ENCODE results near the gene PAK4.

PAK4 gene

DNA sequence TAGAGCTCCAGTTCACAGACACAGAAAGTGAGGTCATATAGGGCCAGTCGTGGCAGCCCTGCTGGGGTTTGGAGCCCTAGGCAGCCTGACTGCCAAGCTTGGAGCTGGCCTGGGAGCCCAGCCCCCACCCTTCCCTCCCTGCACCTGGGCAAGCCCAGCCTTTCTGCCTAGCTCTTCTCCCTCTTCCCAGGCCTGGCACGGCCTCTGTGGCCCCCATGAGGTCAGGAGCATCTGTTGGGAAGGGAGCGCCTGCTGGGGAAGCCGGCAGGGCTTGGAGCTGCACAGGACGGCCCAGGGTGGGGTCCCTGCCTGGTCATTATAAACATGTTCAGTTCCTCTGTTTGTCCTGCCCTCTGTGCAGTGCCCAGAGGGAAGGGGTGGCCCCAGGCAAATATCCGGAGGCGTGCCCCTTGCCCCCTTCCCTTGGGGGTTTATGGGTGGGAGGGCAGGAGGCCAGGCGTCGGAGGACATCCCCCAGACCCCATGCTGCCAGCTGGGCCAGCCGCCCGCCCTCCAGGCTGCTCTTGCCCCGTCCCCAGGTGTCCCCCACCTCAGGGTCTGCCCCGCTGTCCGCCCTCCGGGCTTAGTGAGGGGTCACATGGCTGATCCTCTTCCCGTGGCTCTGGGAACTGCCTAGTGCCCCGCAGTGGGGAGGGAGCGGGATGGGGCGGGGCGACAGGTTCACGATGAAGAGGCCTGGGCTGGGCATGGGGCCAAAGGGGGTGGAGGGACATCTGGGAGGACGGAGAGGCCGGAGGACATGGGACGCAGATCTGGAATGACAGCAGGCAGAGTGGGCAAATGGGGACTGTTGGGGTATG, 41.2 kb downstream of the PAK4 start:
- DNase-seq: no peak

DNA sequence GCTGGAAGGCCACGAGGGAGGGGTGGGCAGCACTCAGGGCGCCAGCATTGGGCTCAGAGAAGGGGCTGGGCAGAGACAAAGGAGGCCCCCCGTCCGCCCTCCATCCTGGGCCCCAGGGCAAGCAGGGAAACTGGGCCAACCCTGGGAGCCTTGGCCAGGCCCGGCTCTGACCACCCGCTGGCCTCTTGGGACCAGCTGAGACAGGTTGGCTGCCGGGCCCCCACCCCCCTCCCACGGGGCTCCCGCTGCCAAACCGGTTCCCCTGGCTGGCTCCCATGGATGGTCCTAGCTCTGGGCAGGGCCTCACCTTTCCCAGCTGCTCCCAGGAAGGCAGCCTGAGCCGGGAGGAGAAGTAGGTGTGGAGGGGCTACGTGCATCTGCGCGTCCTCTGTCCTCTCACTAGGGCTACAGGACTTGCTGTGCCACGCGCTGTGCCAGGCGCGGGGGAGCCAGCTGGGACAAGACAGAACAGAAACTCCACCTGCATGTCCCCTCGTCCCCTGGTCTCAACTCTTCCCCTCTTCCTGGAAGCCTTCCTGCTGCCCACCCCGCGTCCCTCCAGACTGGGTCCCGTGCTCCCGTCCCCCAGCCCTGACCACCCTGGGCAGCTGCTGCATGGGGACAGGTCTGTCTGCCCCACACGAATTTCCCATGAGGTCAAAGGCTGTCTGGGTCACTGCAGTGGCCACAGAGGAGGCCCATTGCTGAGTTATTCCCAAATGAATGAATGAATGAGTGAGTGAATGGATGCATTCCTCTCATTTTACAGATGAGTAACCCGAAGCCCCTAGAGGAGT, 42.1 kb downstream of the PAK4 start:
- DNase-seq: no peak

DNA sequence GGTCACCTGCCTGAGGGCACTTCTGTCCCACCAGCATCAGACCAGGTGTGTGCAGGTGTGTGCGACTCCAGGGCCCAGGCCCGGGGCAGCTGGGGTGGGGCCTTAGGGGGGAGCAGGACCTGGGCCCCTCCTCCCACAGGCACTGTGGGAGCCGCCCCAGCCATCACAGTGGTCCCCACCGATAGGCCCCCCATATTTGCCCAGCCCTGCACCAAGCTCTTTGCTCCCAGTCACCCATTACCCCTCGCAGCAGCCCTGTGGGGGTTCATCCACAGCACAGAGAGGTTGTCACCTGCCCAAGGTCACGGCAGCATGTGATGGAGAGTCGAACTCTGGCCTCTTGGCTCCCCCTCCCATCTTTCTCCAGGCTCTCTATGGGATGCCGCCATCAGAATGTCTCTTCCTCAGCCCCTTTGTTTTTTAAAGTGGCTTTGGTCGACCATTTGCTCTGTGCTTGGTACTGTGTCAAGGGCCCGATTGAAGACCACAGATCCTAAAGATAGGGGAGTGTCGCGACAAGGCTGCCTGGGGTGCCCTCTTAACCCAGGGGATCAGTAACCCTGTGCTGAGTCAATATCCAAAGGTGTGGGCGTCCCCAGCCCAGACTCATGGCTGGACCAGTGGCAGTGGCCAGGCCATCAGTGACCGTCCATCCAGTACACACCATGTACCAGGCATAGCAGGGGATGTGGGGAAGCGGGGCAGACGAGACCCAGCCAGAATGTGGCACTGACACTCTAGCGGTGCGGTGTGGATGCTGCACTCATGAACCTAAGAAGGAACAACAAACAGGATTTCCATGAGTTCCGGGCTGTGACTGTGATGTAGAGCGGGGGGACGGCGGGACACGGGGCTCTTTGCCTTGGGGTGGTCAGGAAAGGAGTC, 42.9 kb downstream of the PAK4 start:
- no peak for DNase-seq

DNA sequence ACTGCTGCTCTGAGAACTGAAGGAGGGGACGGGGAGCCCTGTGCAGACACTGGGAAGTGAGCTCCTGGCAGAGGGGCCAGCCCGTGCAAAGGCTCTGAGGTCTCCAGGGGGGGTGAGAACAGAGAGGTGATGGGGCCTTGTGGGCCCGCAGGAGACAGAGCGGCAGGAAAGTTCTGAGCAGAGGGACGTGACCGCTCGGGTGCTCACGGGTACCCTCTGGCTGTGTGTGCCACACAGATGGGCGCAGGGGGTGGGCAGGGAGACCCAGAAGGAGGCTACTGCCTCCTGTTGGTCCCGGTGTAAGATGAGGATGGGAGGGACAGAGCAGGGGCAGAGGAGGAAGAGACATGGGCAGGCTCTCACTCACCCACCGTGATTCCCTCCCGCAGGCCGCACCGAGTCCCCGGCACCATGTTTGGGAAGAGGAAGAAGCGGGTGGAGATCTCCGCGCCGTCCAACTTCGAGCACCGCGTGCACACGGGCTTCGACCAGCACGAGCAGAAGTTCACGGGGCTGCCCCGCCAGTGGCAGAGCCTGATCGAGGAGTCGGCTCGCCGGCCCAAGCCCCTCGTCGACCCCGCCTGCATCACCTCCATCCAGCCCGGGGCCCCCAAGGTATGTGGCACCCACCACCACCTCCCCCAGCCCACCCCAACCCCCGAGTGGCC, 43.7 kb downstream of the PAK4 start:
- DNase-seq: no peak

DNA sequence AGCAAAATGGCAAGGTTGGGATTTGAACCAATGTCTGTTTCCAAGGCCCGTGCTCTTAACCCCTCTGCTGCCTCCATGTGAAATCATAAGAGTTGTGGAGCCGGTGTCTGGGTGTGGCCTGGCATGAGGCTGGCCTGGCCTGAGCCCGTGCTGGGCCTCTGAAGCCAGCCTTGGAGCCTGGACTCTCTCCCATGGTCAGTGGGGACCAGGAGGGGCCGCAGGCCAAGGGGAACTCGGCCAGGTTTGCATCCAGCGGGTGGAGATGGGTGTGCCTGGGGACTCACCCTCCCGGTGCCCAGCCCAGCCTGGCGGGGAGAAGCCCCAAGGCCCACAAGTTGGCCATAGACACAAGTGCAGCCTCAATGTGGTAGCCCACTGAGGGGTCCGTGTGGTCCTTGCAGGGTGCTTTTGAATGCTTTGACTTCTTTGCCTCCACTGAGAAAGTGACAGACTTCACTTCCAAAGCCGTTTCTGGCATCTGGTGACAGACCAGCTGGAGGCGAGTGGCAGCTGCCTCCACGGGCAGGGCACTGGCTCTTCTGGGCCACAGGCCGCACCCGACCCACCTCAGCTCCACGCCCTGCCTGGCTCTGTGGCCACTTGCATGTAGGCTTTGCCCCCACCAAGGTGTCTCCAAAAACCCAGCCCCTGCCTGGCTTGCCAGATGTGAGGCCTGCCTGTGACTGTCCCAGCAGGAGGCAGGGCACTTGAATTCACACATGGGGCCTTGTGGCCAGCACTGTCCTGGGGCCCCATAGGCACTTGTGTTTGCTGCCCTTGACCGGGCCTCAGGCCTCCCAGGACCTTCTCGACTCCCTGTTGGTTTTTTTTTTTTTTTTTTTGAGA, 45.0 kb downstream of the PAK4 start:
- no peak for DNase-seq

DNA sequence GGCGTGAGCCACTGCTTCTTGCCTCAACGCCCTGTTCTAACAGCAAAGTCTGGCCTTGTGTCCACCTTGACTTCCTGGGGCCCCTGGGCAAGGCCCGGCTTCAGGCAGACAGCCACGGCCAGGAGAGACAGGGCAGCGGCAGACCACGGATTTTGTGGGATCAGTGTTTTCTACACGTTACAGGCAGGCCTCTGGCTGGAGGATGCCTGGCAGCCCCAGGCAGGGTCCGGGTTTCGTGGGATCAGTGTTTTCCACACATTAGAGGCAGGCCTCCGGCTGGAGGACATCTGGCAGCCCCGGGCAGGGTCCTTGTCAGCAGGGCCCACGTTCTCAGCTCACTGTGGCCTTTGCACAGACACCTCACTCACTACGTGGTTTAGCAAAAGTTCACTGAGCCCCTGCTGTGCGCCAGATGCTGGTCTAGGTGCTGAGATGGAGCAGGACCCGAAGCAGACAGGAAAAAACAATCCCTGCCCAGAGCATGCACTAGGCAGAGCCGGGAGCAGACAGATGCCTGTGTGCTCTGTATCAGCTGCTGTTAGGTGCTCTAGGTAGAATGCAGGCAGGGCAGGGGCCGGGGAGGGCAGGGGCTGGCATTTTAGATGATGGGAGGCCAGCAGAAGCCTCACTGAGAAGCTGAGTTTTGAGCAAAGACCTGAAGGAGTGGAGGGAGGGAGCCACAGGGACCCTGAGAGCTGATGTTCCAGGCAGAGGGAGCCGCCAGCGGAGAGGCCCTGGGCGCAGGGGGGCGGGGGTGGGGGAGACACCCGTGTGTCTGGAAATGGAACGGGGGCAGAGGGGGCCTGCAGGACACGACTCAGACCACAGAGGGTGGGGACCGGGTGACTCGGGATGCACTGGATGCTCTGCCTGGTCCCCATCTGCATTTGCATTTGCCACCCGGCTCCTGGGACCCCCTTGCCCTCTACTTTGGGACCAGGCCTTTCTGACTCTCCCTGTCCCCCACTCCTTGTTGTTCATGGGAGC, 46.2 kb downstream of the PAK4 start:
- DNase-seq: no peak

DNA sequence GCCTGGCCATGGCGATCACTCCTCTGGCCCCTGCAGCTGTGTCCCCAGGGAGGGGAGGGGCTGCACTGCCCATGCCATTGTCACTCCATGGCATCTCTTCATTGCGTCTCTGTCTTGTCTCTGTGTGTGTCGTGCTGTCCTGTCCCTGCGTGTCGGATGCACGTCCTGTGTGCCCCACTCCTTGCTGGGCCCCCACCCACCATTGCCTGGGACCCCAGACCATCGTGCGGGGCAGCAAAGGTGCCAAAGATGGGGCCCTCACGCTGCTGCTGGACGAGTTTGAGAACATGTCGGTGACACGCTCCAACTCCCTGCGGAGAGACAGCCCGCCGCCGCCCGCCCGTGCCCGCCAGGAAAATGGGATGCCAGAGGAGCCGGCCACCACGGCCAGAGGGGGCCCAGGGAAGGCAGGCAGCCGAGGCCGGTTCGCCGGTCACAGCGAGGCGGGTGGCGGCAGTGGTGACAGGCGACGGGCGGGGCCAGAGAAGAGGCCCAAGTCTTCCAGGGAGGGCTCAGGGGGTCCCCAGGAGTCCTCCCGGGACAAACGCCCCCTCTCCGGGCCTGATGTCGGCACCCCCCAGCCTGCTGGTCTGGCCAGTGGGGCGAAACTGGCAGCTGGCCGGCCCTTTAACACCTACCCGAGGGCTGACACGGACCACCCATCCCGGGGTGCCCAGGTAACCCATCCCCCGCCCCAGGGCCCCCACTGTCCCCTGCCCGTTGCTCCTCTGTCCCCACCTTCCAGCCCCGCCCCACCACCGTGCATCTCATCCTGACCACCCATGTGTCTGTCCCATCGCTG, 47.3 kb downstream of the PAK4 start:
- DNase-seq: no peak

DNA sequence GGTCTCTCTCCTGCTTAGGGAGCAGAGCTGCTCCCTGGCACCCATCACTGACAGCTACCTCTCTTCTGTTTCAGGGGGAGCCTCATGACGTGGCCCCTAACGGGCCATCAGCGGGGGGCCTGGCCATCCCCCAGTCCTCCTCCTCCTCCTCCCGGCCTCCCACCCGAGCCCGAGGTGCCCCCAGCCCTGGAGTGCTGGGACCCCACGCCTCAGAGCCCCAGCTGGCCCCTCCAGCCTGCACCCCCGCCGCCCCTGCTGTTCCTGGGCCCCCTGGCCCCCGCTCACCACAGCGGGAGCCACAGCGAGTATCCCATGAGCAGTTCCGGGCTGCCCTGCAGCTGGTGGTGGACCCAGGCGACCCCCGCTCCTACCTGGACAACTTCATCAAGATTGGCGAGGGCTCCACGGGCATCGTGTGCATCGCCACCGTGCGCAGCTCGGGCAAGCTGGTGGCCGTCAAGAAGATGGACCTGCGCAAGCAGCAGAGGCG, 48.0 kb downstream of the PAK4 start:
- DNase-seq: no peak

DNA sequence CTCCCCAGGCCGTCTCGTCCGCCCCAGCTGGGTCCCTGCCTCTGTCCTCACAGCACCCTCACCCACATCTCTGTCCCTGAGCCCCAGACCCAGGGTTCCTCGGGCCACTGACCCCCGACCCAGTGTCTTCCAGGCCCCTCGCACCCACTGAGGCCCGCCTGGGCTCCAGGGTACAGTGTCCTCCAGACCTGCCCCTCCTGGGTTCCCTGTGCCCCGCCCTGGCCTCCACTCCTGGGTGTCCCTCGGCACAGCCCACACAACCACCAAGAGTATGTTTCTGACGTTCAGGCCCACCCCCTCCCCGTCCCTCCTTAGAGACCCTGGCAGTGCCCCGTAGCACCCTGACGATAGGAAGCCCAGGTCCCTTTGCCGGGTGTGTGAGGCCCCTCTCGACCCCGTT, 48.6 kb downstream of the PAK4 start:
- DNase-seq: no peak

DNA sequence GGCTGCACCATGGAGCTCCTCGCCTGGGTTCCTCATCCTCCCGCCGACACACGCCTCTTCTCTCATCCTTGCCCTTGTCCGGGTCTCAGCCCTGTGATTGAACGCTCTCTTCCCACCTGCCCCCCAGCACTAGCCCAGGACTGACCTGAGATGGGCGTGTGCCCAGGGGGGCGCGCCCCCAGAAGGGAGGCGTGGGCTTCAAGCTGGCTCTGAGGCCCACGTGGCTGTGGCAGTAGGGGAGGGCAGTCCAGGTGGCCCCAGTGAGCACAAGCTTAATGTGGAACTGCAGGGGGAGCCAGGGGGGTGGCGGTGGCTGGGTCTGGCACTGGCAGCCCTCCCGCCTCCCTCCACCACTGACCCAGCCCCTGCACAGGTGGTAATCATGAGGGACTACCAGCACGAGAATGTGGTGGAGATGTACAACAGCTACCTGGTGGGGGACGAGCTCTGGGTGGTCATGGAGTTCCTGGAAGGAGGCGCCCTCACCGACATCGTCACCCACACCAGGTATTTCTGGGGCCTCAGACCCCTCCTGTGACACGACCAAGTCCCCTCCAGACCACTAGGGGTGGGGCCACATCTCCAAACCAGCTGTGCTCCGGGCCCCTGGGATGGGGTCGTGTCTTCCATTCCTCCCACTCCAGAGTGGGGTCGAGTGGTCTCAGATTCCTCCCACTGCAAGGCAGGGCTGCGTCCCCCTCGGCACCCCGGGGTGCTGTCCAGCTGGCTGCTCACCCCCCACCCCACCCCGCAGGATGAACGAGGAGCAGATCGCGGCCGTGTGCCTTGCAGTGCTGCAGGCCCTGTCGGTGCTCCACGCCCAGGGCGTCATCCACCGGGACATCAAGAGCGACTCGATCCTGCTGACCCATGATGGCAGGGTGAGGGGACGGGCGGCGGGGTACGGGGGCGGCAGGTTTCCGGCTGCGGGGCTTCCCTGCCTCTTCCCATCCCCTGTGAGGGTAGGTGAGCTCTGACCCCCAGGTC, 49.3 kb downstream of the PAK4 start:
- DNase-seq: no peak

DNA sequence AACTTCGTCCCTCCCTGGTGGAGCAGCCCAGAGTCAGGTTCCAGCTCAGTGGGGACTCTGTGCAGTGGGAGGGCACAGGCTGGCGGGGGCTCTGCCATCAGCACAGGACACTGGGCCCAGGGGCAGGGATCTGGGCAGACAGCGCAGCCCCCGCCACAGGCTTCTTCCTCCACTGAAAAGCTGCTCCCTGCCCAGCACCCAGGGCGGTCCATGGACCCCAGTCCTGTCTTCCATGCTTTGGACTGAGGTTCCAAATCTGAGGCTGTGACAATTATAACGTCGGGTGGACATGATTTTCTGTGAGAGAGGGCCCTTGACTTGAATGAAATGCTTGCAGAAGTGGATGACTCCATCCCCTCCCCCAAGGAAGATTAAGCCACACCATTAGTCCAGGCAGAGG, 50.0 kb downstream of the PAK4 start:
- no peak for DNase-seq

DNA sequence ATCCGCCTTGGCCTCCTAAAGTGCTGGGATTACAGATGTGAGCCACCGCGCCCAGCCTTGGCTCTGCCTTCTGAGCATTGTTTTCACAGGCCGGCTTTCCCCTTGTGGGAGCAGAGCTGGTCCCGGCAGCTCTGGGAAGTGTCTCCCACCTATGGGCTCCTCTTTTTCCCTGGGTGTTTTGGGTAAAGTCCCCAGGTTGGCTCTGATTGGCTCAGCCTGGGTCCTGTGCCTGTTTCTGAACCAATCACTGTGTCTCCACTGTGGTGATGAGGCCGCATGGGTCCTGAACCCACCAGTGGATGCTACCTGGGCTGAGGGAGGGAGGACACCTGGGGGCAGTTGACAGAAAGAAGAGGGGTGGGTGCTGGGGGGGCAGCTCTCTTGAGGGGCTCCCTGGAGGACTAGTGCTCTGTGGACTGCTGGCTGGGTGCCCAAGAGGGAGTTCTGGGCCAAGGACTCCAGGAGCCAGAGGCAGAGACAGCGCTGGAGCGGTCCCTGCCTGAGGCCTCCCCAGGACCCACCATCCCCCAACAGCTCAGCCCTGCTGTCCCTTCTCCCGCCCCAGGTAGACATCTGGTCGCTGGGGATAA, 51.6 kb downstream of the PAK4 start:
- DNase-seq: no peak

DNA sequence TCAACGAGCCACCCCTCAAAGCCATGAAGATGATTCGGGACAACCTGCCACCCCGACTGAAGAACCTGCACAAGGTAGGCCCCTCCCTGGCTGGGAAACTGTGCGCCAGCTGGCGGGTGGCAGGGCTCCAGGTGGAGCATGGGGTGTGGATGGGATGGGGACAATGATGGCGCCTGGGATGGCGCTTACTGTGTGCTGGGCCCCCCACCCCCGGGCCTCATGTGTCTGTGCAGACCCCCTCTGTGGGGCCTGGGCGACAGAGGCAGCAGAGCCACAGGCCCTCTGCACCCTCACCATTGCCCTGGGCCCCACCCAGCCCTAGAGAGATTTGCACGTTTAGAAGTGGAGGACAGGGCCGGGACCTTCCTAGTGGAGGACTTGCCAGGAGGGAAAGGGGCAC, 52.1 kb downstream of the PAK4 start:
- DNase-seq: no peak

DNA sequence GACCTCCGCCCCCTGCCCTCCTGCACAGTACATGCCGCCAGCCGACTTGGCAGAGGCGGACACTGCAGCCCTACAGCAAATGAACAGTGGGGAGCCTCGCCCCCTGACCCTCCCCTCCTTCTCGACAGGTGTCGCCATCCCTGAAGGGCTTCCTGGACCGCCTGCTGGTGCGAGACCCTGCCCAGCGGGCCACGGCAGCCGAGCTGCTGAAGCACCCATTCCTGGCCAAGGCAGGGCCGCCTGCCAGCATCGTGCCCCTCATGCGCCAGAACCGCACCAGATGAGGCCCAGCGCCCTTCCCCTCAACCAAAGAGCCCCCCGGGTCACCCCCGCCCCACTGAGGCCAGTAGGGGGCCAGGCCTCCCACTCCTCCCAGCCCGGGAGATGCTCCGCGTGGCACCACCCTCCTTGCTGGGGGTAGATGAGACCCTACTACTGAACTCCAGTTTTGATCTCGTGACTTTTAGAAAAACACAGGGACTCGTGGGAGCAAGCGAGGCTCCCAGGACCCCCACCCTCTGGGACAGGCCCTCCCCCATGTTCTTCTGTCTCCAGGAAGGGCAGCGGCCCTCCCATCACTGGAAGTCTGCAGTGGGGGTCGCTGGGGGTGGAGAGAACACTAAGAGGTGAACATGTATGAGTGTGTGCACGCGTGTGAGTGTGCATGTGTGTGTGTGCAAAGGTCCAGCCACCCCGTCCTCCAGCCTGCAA, 52.9 kb downstream of the PAK4 start:
- DNase-seq: no peak

DNA sequence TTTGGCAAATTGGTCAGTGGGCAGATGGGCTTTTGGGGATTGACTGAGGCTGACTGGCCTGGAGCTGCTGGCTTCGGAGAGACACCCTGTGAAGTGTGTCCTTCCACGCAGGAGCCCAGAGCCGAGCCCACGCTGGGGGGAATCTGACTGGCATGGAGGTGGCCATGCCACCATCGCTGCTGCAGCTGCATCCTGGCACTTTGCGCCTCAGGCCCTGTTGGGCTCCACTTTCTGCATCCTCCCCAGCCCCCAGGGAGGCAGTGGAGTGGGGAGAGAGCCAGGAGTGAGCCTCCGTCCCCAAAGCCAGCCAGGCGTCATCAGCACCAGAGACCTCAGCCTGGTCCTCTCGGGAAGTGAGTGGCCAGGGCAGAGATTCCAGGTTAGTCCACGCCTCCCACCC, 54.2 kb downstream of the PAK4 start:
- DNase-seq: no peak

DNA sequence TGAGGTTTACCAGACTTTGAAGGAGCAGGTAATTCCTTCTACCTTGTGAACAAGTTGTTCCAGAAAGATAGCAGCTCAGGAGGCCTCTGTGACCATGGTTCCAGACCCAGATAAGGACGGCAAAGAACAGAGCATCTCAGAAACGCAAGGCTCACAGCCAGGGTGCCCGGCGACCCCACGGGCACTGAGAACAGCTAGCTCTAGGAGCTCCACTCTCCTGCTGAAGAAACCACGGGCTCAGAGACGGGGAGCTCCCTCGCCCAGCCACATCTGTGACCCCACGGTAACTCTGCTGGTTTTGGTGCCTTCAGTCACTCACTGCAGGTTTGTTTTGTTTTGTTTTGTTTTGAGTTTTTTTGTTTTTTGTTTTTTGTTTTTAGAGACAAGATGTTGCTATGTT, 55.2 kb downstream of the PAK4 start:
- DNase-seq: no peak

Measured in inflammatory macrophage (primary cell).